SU-DHL-6 (cell line): ENCODE data around the gene DCT.
"Not testable (repeated sequence)": the region's sequence is repeated elsewhere in the genome, so short reads cannot be mapped to it uniquely, and the experiment has no call there.

Experiments
- H2AFZ ChIP-seq: fragments of 200-600 bp; sonication (generic); 2 replicates; pipeline ENCODE4 v1.6.1; 2014; ENCODE audit warnings: low read depth, mild to moderate bottlenecking, moderate library complexity, mixed read lengths, antibody characterized with exemption, low read length; ENCODE audit not compliant: severe bottlenecking
- H3F3A ChIP-seq: fragments of 200-600 bp; shearing (Covaris generic); 2 replicates; pipeline ENCODE4 v1.6.0; 2016; ENCODE audit warnings: antibody characterized with exemption, mild to moderate bottlenecking; ENCODE audit not compliant: insufficient read depth
- H3K27ac ChIP-seq: fragments of 200-600 bp; sonication (generic); 2 replicates; pipeline ENCODE4 v1.5.1; 2016; ENCODE audit warnings: low read depth, mild to moderate bottlenecking, low read length, moderate library complexity, mixed read lengths
- H3K27me3 ChIP-seq: fragments of 200-600 bp; sonication (generic), shearing (Covaris generic); 2 replicates; pipeline ENCODE4 v1.6.0; 2014; ENCODE audit warnings: mild to moderate bottlenecking, low read length
- H3K36me3 ChIP-seq: fragments of 200-600 bp; sonication (generic); 2 replicates; pipeline ENCODE4 v1.6.1; 2014; ENCODE audit warnings: mild to moderate bottlenecking, low read length, mixed read lengths
- H3K4me2 ChIP-seq: fragments of 300-600, 200-600 bp; shearing (Covaris generic), sonication (generic); 2 replicates; pipeline ENCODE4 v1.6.0; 2014; ENCODE audit warnings: low read length, low read depth, mild to moderate bottlenecking; ENCODE audit not compliant: poor library complexity, severe bottlenecking
- H3K4me3 ChIP-seq: fragments of 200-600 bp; sonication (generic); 2 replicates; pipeline ENCODE4 v1.5.1; 2014; ENCODE audit warnings: antibody characterized with exemption, low read length, mild to moderate bottlenecking, mixed read lengths; ENCODE audit not compliant: insufficient read depth, poor library complexity, severe bottlenecking
- H3K79me2 ChIP-seq: fragments of 200-600 bp; sonication (generic); 2 replicates; pipeline ENCODE4 v1.6.1; 2014; ENCODE audit warnings: mild to moderate bottlenecking, low read length, moderate library complexity; ENCODE audit not compliant: insufficient read depth
- H3K9ac ChIP-seq: fragments of 200-600 bp; sonication (generic); 2 replicates; pipeline ENCODE4 v1.7.0; 2014; ENCODE audit warnings: mild to moderate bottlenecking, low read length
- H3K9me2 ChIP-seq: fragments of 200-600 bp; sonication (generic); replicated peaks from 2 replicates; pipeline ENCODE4 v1.6.1; 2014; ENCODE audit warnings: low read length; ENCODE audit not compliant: insufficient read depth
- H3K9me3 ChIP-seq: fragments of 200-600 bp; sonication (generic); 2 replicates; pipeline ENCODE4 v1.6.1; 2014; ENCODE audit warnings: low read length, mixed read lengths; ENCODE audit not compliant: insufficient read depth
- H4K20me1 ChIP-seq: fragments of 200-600 bp; sonication (generic); 2 replicates; pipeline ENCODE4 v1.6.1; 2014; ENCODE audit warnings: low read depth, mild to moderate bottlenecking, antibody characterized with exemption, low read length, moderate library complexity, mixed read lengths
- EZH2phosphoT487 ChIP-seq: fragments of 200-600 bp; sonication (generic), shearing (Covaris generic); conservative IDR thresholded peaks from 2 replicates; pipeline ENCODE4 v1.6.1; 2018; ENCODE audit warnings: mild to moderate bottlenecking, antibody characterized with exemption, low read length, moderate library complexity, mixed read lengths
- TF ChIP-seq, protein P1 (sequence below): fragments of 200-600 bp; sonication (generic); IDR thresholded peaks from one replicate; pipeline ENCODE4 v1.5.1; 2017; ENCODE audit warnings: antibody characterized with exemption, mild to moderate bottlenecking, low read length, moderate library complexity; ENCODE audit not compliant: insufficient read depth, poor library complexity, severe bottlenecking

Gene DCT

DNA sequence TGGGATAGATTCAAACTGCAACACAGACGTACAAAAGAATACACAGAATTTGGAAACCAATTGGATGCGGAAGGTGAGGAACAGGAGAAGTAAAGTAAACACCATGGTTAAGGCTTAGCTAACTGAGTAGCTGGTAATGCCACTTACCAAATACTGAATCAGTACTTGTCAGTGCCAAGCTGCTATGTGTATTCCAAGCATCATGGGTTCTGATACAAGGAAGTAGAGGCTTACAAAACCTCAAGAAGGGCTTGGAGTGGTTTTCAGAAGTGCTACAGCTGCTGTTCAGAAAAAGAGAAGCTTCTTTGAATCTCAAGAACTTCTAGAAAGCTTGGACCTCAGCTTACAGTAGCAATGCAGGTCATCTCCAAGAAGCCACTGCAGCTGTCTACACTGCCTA, 35.9 kb upstream of the DCT start:
- H3K4me3 ChIP-seq: no peak overlapping the region
- no peak for TF ChIP-seq EZH2phosphoT487
- TF ChIP-seq, protein P1, sequence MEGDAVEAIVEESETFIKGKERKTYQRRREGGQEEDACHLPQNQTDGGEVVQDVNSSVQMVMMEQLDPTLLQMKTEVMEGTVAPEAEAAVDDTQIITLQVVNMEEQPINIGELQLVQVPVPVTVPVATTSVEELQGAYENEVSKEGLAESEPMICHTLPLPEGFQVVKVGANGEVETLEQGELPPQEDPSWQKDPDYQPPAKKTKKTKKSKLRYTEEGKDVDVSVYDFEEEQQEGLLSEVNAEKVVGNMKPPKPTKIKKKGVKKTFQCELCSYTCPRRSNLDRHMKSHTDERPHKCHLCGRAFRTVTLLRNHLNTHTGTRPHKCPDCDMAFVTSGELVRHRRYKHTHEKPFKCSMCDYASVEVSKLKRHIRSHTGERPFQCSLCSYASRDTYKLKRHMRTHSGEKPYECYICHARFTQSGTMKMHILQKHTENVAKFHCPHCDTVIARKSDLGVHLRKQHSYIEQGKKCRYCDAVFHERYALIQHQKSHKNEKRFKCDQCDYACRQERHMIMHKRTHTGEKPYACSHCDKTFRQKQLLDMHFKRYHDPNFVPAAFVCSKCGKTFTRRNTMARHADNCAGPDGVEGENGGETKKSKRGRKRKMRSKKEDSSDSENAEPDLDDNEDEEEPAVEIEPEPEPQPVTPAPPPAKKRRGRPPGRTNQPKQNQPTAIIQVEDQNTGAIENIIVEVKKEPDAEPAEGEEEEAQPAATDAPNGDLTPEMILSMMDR: no peak
- H2AFZ ChIP-seq: no peak overlapping the region
- H3K27me3 ChIP-seq: no peaks in the 10 kb centered on the region
- H3K4me2 ChIP-seq: no peak overlapping the region
- H3K9me2 ChIP-seq: no peaks in the 10 kb centered on the region
- H3K9me3 ChIP-seq: no peaks in the 10 kb centered on the region
- H3K27ac ChIP-seq: no peak overlapping the region
- H3K36me3 ChIP-seq: no peaks in the 10 kb centered on the region
- H3F3A ChIP-seq: no peaks in the 10 kb centered on the region
- H3K79me2 ChIP-seq: no peaks in the 10 kb centered on the region
- no peaks in the 10 kb centered on the region for H4K20me1 ChIP-seq
- no peak overlapping the region for H3K9ac ChIP-seq

DNA sequence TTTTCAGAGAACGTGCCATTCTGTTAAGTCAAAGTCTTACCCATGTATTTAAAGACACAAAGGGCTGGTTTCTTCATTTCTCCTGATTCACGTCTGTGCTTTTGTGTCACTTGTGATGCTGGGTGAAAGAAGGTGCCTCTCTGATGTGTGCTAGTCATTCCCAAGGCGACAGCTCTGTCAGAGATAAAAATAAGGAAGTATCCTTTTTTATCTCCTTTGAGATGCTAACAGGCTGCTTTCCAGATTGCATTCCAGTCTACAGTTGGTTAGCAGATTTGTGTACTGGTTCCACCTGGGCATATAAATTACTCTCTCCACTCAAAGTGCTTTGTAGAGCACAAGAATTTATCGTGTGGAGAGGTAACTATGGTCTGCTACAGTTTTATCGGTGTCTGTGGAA, 33.5 kb upstream of the DCT start:
- no peaks in the 10 kb centered on the region for H3K36me3 ChIP-seq
- no peak overlapping the region for H3K4me3 ChIP-seq
- no peak overlapping the region for H3K9ac ChIP-seq
- H3K79me2 ChIP-seq: no peaks in the 10 kb centered on the region
- no peaks in the 10 kb centered on the region for H4K20me1 ChIP-seq
- no peaks in the 10 kb centered on the region for H3K27me3 ChIP-seq
- TF ChIP-seq, protein P1: no peak
- no peak for TF ChIP-seq EZH2phosphoT487
- H3K4me2 ChIP-seq: no peak overlapping the region
- H3K9me2 ChIP-seq: no peaks in the 10 kb centered on the region
- H3F3A ChIP-seq: no peaks in the 10 kb centered on the region
- H2AFZ ChIP-seq: no peak overlapping the region
- H3K27ac ChIP-seq: no peak overlapping the region
- no peaks in the 10 kb centered on the region for H3K9me3 ChIP-seq

DNA sequence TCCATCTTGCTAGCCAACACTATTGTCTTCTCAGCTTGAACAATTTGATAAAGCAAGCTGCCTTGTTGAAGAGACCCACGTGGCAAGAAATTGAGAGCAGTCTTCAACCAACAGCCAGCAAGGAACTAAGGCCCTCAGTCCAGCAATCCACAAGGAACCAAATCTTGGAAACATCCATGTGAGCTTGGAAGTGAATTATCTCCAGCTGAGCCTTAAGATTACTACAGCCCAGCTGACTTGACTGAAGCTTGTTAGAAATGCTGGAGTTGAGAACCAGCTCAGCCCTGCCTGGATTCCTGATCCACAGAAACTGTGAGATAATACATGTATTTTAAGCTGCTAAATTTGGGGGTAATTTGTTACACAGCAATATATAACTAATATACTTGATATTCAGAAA, 26.2 kb upstream of the DCT start:
- H3K9ac ChIP-seq: no peak overlapping the region
- no peaks in the 10 kb centered on the region for H3F3A ChIP-seq
- no peak overlapping the region for H3K27ac ChIP-seq
- no peak for TF ChIP-seq EZH2phosphoT487
- TF ChIP-seq, protein P1: no peak
- no peaks in the 10 kb centered on the region for H3K79me2 ChIP-seq
- no peaks in the 10 kb centered on the region for H3K9me2 ChIP-seq
- no peak overlapping the region for H3K4me2 ChIP-seq
- no peaks in the 10 kb centered on the region for H3K36me3 ChIP-seq
- H2AFZ ChIP-seq: no peak overlapping the region
- H3K4me3 ChIP-seq: no peak overlapping the region
- no peaks in the 10 kb centered on the region for H3K27me3 ChIP-seq
- H4K20me1 ChIP-seq: no peaks in the 10 kb centered on the region
- no peaks in the 10 kb centered on the region for H3K9me3 ChIP-seq

DNA sequence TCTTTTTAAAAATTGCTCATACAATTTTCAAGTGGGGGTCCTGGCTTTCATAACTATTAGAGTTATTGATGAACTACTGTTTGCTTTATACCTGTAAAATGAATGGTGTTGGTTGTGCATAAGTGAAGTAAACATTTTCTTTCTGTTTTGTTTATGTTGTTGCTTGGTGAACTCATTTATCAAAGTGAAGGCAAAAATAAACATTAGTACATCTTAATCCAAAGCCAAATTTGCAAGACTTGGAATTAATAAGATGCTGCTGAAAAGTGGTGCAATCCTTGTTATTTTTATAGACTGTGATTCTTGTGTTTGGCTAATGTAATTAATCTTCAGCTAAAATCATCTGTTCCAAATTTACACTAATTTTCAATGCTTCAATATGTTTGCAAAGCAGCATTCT, 24.4 kb upstream of the DCT start:
- no peak for TF ChIP-seq EZH2phosphoT487
- TF ChIP-seq, protein P1: no peak
- no peak overlapping the region for H3K27ac ChIP-seq
- no peaks in the 10 kb centered on the region for H3F3A ChIP-seq

DNA sequence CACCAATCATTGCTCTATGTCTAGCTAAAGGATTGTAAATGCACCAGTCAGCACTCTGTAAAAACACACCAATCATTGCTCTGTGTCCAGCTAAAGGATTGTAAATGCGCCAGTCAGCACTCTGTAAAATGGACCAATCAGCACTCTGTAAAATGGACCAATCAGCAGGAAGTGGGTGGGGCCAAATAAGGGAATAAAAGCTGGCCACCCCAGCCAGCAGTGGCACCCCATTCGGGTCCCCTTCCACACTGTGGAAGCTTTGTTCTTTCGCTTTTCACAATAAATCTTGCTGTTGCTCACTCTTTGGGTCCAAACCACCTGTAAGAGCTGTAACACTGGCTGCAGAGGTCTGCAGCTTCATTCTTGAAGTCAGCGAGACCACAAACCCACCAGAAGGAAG, 19.3 kb upstream of the DCT start:
- H3K9ac ChIP-seq, H3K79me2 ChIP-seq, H3K36me3 ChIP-seq, H3K27ac ChIP-seq, H3K4me2 ChIP-seq, H3K27me3 ChIP-seq, H3K4me3 ChIP-seq, H4K20me1 ChIP-seq, H3K9me2 ChIP-seq, H3K9me3 ChIP-seq, H2AFZ ChIP-seq, H3F3A ChIP-seq: not testable (repeated sequence)

More for the DNA sequence above, 24.4 kb upstream of the DCT start:
- no peaks in the 10 kb centered on the region for H3K9me3 ChIP-seq
- H3K9me2 ChIP-seq: no peaks in the 10 kb centered on the region
- H4K20me1 ChIP-seq: no peaks in the 10 kb centered on the region
- H3K4me3 ChIP-seq: no peak overlapping the region
- no peaks in the 10 kb centered on the region for H3K27me3 ChIP-seq
- no peaks in the 10 kb centered on the region for H3K79me2 ChIP-seq
- no peak overlapping the region for H2AFZ ChIP-seq
- no peak overlapping the region for H3K9ac ChIP-seq
- H3K4me2 ChIP-seq: no peak overlapping the region
- no peaks in the 10 kb centered on the region for H3K36me3 ChIP-seq
